Mammary epithelial cell (primary cell): ENCODE data around the gene DGCR2.
"Not testable (repeated sequence)": the region's sequence is repeated elsewhere in the genome, so short reads cannot be mapped to it uniquely, and the experiment has no call there.

Experiments used
- CTCF ChIP-seq, 2 donors: IDR thresholded peaks in 1 of 2; conservative IDR thresholded peaks in 1 of 2; 2 replicates each; pipeline ENCODE4 v1.5.1; 2011 to 2012; ENCODE audit warnings: inconsistent platforms in 2 of 2, low read length in 2 of 2, mild to moderate bottlenecking in 2 of 2, control low read depth in 1 of 2, low read depth in 1 of 2; ENCODE audit not compliant: insufficient read depth in 1 of 2; ENCODE audit errors: extremely low read depth in 1 of 2
- EZH2 ChIP-seq: IDR thresholded peaks from 2 replicates; pipeline ENCODE4 v1.6.1; 2012; ENCODE audit warnings: low read length, inconsistent platforms, borderline replicate concordance

- not testable (repeated sequence) for TF ChIP-seq CTCF (conservative IDR thresholded peaks at IDR 0.05 in 1 of 2, IDR thresholded peaks at IDR 0.05 in 1 of 2; ENCODE audit: extremely low read depth in 1 of 2, insufficient read depth in 1 of 2, low read depth in 1 of 2, low read length in 2 of 2); EZH2
These were observed 110.6 kb downstream of the DGCR2 start for GRCh38 chr22:19011611-19012010.
